Tibial nerve (tissue), 4 donors: Measurements from ENCODE around the gene MED15.

Experiments used
- EP300 ChIP-seq, 2 donors: sonication (generic); formaldehyde crosslinking; IDR thresholded peaks; one replicate each; pipeline ENCODE4 v1.6.1; 2017; ENCODE audit warnings: antibody characterized with exemption in 2 of 2, mild to moderate bottlenecking in 1 of 2
- POLR2A ChIP-seq, 2 donors: fragments of 450-650 bp; IDR thresholded peaks; one replicate each; pipeline ENCODE4 v1.6.1; 2017; ENCODE audit warnings: antibody characterized with exemption in 2 of 2, mild to moderate bottlenecking in 2 of 2, moderate library complexity in 2 of 2
- TF ChIP-seq, protein P1 (sequence below), 5 experiments: fragments of 200-600 bp in 3 of 5; fragments of 450-650 bp in 2 of 5; sonication (generic) in 3 of 5; IDR thresholded peaks; one replicate each; pipeline ENCODE4 v1.5.1; 2016 to 2019; ENCODE audit warnings: antibody characterized with exemption in 5 of 5, mild to moderate bottlenecking in 3 of 5, moderate library complexity in 2 of 5

DNA sequence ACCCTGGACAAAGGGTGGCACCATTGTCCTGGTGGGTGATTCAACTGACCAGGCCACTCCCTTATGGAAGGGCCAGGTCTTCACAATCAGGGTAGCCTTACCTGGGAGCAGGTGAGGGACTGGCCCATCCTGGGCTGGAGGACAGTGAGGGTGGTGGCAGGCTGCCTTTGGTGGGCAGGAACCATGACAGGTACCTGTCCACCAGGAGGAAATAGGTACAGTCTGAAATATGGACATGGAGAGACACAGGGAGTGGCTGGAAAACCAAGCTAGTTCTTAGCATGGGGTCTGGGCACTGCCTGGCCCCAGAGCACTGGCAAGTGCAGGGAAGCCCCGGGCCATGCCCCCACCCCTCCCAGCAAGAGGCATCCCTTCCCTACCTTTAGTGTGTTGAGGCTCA lies 113.8 kb downstream of the MED15 start:
- no peak for TF ChIP-seq EP300 (IDR thresholded peaks at IDR 0.05)
- TF ChIP-seq, protein P1, sequence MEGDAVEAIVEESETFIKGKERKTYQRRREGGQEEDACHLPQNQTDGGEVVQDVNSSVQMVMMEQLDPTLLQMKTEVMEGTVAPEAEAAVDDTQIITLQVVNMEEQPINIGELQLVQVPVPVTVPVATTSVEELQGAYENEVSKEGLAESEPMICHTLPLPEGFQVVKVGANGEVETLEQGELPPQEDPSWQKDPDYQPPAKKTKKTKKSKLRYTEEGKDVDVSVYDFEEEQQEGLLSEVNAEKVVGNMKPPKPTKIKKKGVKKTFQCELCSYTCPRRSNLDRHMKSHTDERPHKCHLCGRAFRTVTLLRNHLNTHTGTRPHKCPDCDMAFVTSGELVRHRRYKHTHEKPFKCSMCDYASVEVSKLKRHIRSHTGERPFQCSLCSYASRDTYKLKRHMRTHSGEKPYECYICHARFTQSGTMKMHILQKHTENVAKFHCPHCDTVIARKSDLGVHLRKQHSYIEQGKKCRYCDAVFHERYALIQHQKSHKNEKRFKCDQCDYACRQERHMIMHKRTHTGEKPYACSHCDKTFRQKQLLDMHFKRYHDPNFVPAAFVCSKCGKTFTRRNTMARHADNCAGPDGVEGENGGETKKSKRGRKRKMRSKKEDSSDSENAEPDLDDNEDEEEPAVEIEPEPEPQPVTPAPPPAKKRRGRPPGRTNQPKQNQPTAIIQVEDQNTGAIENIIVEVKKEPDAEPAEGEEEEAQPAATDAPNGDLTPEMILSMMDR (IDR thresholded peaks at IDR 0.05) = no peak
- no peak for TF ChIP-seq POLR2A (IDR thresholded peaks at IDR 0.05)
